Activated naive CD4-positive, alpha-beta T cell treated with anti-CD3 and anti-CD28 coated beads, Interleukin-2, amount 50 U/mL, for 24 hours (primary cell): ENCODE measurements around the gene TAS2R41.

ENCODE experiments used
- H3K27ac Mint-ChIP-seq: one replicate; pipeline ENCODE4 v1.8.0; 2021; ENCODE audit warnings: mild to moderate bottlenecking, mixed read lengths
- H3K27me3 Mint-ChIP-seq: one replicate; pipeline ENCODE4 v1.8.0; 2021; ENCODE audit warnings: mixed read lengths
- H3K36me3 Mint-ChIP-seq: one replicate; pipeline ENCODE4 v1.8.0; 2021; ENCODE audit warnings: mixed read lengths
- H3K4me1 Mint-ChIP-seq: one replicate; pipeline ENCODE4 v1.8.0; 2021; ENCODE audit warnings: mixed read lengths
- H3K4me3 Mint-ChIP-seq: one replicate; pipeline ENCODE4 v1.8.0; 2021; ENCODE audit warnings: mild to moderate bottlenecking, mixed read lengths
- H3K9me3 Mint-ChIP-seq: one replicate; pipeline ENCODE4 v1.8.0; 2021; ENCODE audit warnings: mixed read lengths

TAS2R41 gene

GRCh38 chr7:143497008-143497795, 19.5 kb downstream of the TAS2R41 start:
- peak overlapping the region; percentile 4 for H3K27ac Mint-ChIP-seq
- peaks cover 24% of the 10 kb centered on the region for H3K36me3 Mint-ChIP-seq
- H3K4me1 Mint-ChIP-seq: peaks cover 15% of the 10 kb centered on the region
- no peaks in the 10 kb centered on the region for H3K27me3 Mint-ChIP-seq
- H3K9me3 Mint-ChIP-seq: no peaks in the 10 kb centered on the region
- no peak overlapping the region for H3K4me3 Mint-ChIP-seq

GRCh38 chr7:143499246-143499645, 21.6 kb downstream of the TAS2R41 start:
- H3K9me3 Mint-ChIP-seq: no peaks in the 10 kb centered on the region
- no peak overlapping the region for H3K4me3 Mint-ChIP-seq
- H3K27me3 Mint-ChIP-seq: no peaks in the 10 kb centered on the region
- H3K4me1 Mint-ChIP-seq: no peaks in the 10 kb centered on the region
- peaks cover 22% of the 10 kb centered on the region for H3K36me3 Mint-ChIP-seq
- no peak overlapping the region for H3K27ac Mint-ChIP-seq

- Mint-ChIP-seq H3K27me3 (no peaks in the 10 kb centered on the region), H3K4me3 (no peak overlapping the region), H3K9me3 (no peaks in the 10 kb centered on the region), H3K36me3 (peaks cover 24% of the 10 kb centered on the region), H3K4me1 (no peaks in the 10 kb centered on the region), H3K27ac (no peak overlapping the region)
Measured at GRCh38 chr7:143499743-143500348, 22.2 kb downstream of the TAS2R41 start.

- Mint-ChIP-seq H3K4me1 (no peaks in the 10 kb centered on the region), H3K9me3 (no peaks in the 10 kb centered on the region), H3K27ac (no peak overlapping the region), H3K4me3 (no peak overlapping the region), H3K36me3 (peaks cover 15% of the 10 kb centered on the region), H3K27me3 (no peaks in the 10 kb centered on the region)
Measured at GRCh38 chr7:143503261-143503660, 25.6 kb downstream of the TAS2R41 start.

GRCh38 chr7:143504215-143504936, 26.7 kb downstream of the TAS2R41 start:
- Mint-ChIP-seq H3K27ac (no peak overlapping the region), H3K4me1 (no peaks in the 10 kb centered on the region), H3K27me3 (no peaks in the 10 kb centered on the region), H3K4me3 (no peak overlapping the region), H3K36me3 (peaks cover 18% of the 10 kb centered on the region), H3K9me3 (no peaks in the 10 kb centered on the region)

GRCh38 chr7:143504937-143505297, 27.2 kb downstream of the TAS2R41 start:
- no peaks in the 10 kb centered on the region for H3K4me1 Mint-ChIP-seq
- H3K36me3 Mint-ChIP-seq: peaks cover 18% of the 10 kb centered on the region
- H3K4me3 Mint-ChIP-seq: no peak overlapping the region
- no peaks in the 10 kb centered on the region for H3K9me3 Mint-ChIP-seq
- H3K27me3 Mint-ChIP-seq: no peaks in the 10 kb centered on the region
- no peak overlapping the region for H3K27ac Mint-ChIP-seq

GRCh38 chr7:143505838-143506237, 28.2 kb downstream of the TAS2R41 start:
- Mint-ChIP-seq H3K27me3 (no peaks in the 10 kb centered on the region), H3K27ac (no peak overlapping the region), H3K4me3 (no peak overlapping the region), H3K4me1 (no peaks in the 10 kb centered on the region), H3K9me3 (no peaks in the 10 kb centered on the region), H3K36me3 (peaks cover 15% of the 10 kb centered on the region)

- Mint-ChIP-seq H3K27me3 (no peaks in the 10 kb centered on the region), H3K4me1 (no peaks in the 10 kb centered on the region), H3K36me3 (peaks cover 15% of the 10 kb centered on the region), H3K27ac (no peak overlapping the region), H3K9me3 (no peaks in the 10 kb centered on the region), H3K4me3 (no peak overlapping the region)
Measured at GRCh38 chr7:143507094-143507518, 29.4 kb downstream of the TAS2R41 start.

- no peaks in the 10 kb centered on the region for H3K9me3 Mint-ChIP-seq
- H3K4me1 Mint-ChIP-seq: no peaks in the 10 kb centered on the region
- no peak overlapping the region for H3K27ac Mint-ChIP-seq
- H3K4me3 Mint-ChIP-seq: no peak overlapping the region
- no peaks in the 10 kb centered on the region for H3K27me3 Mint-ChIP-seq
- peaks cover 17% of the 10 kb centered on the region for H3K36me3 Mint-ChIP-seq
Measured at GRCh38 chr7:143507534-143508055, 29.9 kb downstream of the TAS2R41 start.

- Mint-ChIP-seq H3K36me3 (peaks cover 18% of the 10 kb centered on the region), H3K9me3 (no peaks in the 10 kb centered on the region), H3K27me3 (no peaks in the 10 kb centered on the region), H3K4me1 (no peaks in the 10 kb centered on the region), H3K4me3 (no peak overlapping the region), H3K27ac (no peak overlapping the region)
Measured at GRCh38 chr7:143510854-143511592, 33.4 kb downstream of the TAS2R41 start.

- Mint-ChIP-seq H3K4me3 (no peak overlapping the region), H3K4me1 (no peaks in the 10 kb centered on the region), H3K27ac (no peak overlapping the region), H3K36me3 (peaks cover 15% of the 10 kb centered on the region), H3K27me3 (no peaks in the 10 kb centered on the region), H3K9me3 (no peaks in the 10 kb centered on the region)
Measured at GRCh38 chr7:143511593-143512047, 33.9 kb downstream of the TAS2R41 start.

GRCh38 chr7:143512488-143513340, 35.0 kb downstream of the TAS2R41 start:
- no peak overlapping the region for H3K4me3 Mint-ChIP-seq
- no peaks in the 10 kb centered on the region for H3K4me1 Mint-ChIP-seq
- H3K27me3 Mint-ChIP-seq: no peaks in the 10 kb centered on the region
- H3K9me3 Mint-ChIP-seq: no peaks in the 10 kb centered on the region
- H3K27ac Mint-ChIP-seq: no peak overlapping the region
- H3K36me3 Mint-ChIP-seq: peaks cover 15% of the 10 kb centered on the region

- Mint-ChIP-seq H3K36me3 (peaks cover 15% of the 10 kb centered on the region), H3K27ac (no peak overlapping the region), H3K4me1 (no peaks in the 10 kb centered on the region), H3K4me3 (no peak overlapping the region), H3K9me3 (no peaks in the 10 kb centered on the region), H3K27me3 (no peaks in the 10 kb centered on the region)
Measured at GRCh38 chr7:143514487-143514886, 36.8 kb downstream of the TAS2R41 start.

GRCh38 chr7:143514995-143515735, 37.5 kb downstream of the TAS2R41 start:
- peaks cover 16% of the 10 kb centered on the region for H3K36me3 Mint-ChIP-seq
- no peak overlapping the region for H3K27ac Mint-ChIP-seq
- H3K27me3 Mint-ChIP-seq: no peaks in the 10 kb centered on the region
- no peaks in the 10 kb centered on the region for H3K4me1 Mint-ChIP-seq
- no peaks in the 10 kb centered on the region for H3K9me3 Mint-ChIP-seq
- no peak overlapping the region for H3K4me3 Mint-ChIP-seq
